ENCODE data around the gene ABCC3.

ABCC3 gene, protein sequence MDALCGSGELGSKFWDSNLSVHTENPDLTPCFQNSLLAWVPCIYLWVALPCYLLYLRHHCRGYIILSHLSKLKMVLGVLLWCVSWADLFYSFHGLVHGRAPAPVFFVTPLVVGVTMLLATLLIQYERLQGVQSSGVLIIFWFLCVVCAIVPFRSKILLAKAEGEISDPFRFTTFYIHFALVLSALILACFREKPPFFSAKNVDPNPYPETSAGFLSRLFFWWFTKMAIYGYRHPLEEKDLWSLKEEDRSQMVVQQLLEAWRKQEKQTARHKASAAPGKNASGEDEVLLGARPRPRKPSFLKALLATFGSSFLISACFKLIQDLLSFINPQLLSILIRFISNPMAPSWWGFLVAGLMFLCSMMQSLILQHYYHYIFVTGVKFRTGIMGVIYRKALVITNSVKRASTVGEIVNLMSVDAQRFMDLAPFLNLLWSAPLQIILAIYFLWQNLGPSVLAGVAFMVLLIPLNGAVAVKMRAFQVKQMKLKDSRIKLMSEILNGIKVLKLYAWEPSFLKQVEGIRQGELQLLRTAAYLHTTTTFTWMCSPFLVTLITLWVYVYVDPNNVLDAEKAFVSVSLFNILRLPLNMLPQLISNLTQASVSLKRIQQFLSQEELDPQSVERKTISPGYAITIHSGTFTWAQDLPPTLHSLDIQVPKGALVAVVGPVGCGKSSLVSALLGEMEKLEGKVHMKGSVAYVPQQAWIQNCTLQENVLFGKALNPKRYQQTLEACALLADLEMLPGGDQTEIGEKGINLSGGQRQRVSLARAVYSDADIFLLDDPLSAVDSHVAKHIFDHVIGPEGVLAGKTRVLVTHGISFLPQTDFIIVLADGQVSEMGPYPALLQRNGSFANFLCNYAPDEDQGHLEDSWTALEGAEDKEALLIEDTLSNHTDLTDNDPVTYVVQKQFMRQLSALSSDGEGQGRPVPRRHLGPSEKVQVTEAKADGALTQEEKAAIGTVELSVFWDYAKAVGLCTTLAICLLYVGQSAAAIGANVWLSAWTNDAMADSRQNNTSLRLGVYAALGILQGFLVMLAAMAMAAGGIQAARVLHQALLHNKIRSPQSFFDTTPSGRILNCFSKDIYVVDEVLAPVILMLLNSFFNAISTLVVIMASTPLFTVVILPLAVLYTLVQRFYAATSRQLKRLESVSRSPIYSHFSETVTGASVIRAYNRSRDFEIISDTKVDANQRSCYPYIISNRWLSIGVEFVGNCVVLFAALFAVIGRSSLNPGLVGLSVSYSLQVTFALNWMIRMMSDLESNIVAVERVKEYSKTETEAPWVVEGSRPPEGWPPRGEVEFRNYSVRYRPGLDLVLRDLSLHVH (N-terminal part only)

DNA sequence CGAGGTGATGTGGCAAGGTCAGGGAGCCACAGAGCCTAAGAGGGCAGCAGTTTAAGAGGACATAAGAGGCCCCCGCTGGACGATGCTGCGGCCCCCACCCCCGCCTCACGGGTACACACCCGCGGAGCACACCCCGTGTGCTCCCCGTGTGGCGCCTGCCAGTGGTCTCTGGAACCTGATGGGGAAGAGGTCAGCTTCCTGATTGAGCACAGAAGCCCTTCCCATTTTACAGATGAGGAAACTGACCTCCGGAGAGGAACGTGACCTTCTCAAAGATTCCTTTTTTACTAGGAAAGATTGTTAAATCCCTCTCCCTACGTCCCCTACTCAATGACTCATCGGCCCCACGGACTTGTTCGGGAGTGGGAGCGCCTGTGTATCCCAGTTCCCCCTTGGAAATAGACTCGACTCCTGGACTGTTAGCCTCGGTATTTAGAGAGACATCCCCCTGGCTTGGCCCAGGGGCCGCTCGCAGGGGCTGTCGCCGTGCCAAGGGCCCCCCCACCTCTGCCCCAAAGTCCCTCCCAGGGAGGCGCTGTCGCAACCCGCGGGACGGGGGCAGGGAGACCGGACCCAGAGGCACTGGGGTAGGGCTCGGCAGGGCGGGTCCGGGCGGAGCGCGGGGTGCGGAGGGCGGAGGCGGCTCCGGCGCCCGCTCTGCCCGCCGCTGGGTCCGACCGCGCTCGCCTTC, at the start of gene ABCC3:
ABCC3 (plus strand) TSS at position 658 of the 691 bp plus-strand sequence. CDS start 56 bp downstream, outside the sequence.
- DNase-seq (ENCODE audit: low spot score) = no peak

DNA sequence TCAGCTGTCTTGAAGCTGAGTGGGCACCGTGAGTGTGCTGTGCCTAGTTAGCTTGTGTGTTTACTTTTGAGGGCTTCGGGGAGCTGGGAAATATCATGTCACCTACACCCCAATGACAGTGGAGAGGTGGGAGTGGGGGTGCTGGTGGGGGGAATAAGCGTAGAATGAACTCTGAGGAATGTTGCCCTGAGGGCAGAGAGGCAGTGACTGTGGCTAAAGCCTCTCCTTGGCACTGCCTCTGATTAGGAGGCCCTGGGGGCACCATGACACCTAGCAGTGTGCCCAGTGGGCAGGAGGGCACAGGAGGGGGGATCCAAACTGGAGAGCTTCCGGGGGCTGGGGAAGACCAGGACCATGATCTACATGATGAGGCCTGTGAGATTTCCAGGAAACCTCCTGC, 49.3 kb upstream of the ABCC3 start:
- no peak for DNase-seq (ENCODE audit: low spot score)

DNA sequence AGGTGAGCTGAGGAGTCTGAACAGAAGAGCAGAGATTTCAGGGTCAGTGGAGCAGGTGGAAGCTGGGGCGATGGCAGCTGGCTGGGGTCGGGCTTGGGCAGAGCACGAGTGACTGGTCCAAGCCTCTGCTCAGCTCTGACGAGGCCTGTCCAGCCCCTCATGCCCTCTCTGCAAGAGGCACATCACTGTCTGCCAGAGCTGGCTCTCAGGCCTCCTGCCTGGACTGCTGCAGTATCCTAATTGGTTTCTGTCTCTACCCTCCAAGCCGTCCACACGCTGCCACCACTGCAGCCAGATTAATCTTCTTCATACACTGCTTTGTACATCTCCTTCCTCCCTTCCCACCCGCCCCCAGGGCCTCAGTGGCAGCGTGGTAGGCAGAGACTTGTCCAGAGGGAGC, 48.8 kb upstream of the ABCC3 start:
- no peak for DNase-seq (ENCODE audit: low spot score)

DNA sequence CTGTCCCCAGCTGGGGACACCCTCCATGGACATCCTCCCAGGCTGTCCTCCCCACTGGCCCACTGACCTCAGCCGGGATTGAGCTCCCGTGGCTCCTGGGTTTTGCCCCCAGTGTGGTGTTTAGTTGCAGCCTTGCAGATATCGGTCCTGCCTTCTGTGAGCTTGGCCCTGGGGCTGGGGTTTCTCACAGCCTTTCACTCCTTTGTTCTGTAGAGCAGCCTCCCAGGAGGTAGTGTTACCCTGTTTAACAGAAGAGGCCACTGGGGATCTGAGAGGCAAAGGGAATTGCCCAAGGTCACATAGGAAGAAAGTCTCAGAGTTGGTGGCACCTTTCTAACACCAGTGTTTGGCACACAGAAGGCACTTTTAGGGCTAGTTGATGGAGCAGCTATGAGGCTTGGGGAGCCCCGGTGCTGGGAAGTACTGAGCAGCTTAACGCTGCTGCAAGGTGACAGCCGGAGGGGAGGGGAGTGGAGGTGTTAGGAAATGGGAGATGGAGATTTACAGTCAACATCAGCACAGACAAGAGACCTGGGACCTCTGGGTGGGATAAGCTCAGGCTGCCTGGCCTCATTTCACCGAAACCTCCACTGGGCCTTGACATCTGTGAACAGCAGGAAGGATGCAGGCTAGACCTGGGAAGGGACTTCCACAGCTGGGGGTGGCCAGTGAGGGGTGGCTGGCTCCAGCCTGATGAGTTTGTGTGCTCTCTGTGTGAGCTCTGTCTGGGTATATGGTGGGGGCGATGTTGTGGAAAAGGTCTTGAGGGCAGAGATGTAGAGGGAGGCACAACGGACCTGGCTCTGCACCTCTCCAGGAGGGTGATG, 48.0 kb upstream of the ABCC3 start:
- DNase-seq (ENCODE audit: low spot score) = no peak

DNA sequence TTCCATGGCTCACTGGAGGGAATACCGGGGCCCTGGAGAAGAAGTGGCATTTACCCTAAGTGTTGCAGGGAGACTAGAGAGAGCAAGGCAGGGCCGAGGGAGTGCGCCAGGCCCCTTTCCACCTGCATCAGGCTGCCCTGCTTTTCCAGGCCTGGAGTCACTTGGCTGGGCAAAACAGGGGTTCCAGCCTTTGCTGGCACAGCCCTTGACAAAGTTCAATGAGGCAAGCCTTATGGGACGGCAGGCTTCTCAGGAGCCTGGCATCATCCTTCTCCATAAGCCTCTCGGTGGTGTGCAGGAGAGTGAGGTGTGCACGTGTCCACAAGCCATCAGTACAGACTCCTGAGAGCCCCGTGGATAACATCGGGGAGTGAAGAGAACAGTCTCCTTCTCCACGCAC, 47.1 kb upstream of the ABCC3 start:
- no peak for DNase-seq (ENCODE audit: low spot score)

DNA sequence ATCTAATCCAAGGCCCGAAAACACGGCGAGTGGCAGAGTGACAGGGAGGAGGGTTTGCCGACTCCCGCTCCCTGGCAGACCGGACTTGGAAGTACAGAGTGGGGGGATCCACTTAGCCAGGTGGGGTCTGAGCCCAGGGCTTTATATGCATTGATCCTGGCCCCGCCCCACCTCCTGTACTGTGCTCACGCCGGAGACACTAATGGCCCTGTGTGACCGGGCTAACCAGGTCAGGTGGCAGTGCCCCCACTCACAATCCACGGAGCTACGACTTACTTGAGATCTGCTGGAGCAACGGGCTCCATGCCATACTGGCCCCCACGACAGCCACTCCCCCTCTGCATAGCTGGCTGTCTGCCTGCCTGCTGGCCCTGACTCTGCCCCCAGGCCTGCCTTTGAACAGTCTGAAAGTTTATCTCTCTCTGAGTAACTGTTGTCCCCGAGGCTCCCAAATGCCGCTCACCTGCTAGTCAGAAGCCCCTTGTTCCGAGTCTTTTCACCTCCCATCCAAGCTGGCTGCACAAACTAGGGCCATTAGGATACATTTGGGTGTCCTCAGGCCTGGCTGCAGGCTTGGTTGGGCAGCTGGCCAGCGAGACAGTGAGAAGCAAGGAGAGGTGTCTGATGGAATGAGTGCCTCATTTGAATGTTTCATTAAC, 46.2 kb upstream of the ABCC3 start:
- DNase-seq (ENCODE audit: low spot score) = no peak

DNA sequence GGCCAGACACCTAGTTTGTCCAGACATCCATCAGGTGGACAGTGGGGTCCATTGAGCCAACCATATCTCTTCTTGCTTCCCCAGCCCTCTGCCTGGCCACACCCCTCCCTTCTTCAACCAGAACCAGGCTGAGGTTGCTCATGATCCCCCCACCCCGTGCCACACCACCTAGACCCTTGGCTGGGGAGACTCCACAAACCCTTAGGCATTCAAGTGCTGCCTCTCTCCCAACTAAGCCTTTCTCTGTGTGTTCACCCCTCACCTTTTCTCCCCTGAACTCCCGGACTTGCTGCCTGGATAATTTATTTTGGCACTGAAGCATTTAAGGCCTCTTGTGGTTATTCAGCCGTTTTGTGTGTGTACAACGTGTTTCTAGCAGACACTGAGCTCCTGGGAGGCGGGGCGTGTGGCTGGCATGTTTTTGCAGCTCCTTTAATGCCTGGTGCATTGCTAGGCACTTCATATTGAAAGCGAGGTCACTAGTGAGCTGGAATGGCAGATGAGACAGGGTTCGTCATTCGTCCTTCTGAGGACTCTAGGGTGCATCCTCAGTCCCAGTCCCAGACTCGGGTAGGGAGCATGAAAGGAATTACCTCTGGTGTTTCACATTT, 45.5 kb upstream of the ABCC3 start:
- DNase-seq (ENCODE audit: low spot score) = no peak

DNA sequence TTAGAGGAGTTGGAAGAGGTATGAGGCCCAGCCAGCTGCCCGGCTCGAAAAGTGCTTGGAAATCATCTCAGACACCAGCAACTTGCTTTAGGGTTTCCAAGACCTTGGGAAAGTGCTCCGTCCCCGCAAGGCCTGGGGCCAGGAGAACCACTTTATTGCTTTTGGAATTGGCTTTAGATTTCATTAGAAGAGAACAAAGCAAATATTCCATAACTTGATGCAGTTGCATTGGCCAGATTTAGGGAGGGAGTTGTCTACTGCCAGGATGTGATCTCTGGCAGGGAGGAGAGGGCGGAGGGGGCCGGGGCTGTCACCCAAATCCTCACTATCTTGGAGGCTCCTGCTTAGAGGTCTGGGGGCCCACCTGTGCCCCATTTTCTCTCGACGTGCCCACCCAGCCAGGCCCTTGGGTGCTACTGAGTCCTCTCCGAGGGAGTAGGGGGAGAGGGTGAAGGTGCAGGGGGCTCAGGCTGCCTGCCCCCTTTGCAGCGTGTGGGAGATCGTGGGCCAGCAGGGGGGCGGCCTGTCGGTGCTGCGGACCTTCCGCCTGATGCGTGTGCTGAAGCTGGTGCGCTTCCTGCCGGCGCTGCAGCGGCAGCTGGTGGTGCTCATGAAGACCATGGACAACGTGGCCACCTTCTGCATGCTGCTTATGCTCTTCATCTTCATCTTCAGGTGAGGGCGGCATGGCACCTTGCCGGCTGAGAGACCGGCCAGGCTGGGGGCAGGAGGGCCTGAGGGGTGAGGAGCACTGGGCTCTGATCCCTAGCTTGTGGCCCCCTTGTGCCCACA, 43.5 kb upstream of the ABCC3 start:
- DNase-seq (ENCODE audit: low spot score) = no peak

DNA sequence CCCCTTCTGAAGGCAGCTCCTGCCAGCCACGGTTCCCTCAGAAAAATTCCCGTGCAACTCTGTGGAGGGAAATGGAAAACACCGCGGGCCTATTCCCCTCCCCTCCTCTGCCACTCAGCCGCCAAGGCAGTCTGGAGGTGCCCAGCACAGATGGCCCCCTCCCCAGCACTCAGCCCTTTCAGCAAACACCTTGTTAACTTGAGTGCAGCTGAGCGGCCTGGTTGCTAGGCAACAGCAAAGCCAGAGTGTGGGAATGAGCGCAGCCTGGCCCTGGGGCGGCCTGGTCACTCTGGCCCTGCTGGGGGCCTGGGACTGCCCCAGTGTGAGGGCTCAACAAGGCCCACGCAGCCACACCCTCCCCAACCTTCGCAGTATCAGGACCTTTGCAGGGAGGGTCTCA, 41.4 kb upstream of the ABCC3 start:
- DNase-seq (ENCODE audit: low spot score) = no peak

DNA sequence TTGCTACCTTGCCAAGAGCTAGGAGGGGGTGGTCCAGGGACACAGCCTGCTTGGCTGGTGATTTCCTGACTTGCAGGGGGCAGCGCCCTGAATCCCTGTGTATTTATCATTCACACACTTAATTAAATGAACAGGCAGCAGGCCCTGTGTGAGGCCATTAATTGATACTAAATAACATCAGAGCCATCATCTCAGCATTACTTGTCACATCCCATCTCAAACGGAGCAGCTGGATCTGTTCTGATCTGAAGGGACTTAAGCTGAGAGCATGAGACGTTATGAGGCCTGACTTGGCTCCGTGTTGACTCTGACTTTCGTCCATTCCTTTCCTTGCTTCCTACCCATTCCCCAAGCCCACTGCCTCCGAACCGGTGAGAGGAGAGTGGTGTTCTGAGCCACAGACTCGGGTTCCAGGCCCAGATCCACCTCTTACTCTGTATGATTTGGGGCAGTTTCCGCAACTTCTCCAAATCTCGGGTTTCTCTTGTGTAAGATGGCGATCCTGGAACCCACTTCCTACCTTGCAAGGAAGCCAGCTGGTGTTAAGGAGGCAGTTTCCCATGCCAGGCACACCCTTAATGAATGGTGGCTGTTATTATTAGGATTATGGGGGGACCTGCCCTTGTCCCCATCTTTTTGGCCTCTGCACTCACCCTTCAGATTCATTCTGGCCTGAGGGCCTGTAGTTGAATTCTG, 40.4 kb upstream of the ABCC3 start:
- DNase-seq (ENCODE audit: low spot score) = no peak

DNA sequence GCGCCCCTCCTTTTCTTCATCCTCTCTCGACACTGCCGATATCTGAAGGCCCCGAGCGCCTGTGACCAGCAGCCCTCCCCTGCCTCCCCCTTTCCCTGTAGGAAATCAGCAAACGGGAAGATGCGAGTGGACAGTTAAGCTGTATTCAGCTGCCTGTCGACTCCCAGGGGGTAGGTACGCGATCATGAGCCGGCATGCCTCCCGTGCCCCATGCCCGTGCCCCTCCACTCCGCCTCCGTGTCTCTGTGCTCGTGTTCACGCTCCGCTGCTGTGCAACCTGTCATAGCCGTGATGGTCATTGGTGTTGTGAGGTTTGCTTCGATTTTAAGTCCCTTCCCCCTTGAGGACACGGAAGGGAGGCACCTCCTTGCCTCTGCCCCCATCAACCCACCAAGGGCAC, 39.8 kb upstream of the ABCC3 start:
- no peak for DNase-seq (ENCODE audit: low spot score)

DNA sequence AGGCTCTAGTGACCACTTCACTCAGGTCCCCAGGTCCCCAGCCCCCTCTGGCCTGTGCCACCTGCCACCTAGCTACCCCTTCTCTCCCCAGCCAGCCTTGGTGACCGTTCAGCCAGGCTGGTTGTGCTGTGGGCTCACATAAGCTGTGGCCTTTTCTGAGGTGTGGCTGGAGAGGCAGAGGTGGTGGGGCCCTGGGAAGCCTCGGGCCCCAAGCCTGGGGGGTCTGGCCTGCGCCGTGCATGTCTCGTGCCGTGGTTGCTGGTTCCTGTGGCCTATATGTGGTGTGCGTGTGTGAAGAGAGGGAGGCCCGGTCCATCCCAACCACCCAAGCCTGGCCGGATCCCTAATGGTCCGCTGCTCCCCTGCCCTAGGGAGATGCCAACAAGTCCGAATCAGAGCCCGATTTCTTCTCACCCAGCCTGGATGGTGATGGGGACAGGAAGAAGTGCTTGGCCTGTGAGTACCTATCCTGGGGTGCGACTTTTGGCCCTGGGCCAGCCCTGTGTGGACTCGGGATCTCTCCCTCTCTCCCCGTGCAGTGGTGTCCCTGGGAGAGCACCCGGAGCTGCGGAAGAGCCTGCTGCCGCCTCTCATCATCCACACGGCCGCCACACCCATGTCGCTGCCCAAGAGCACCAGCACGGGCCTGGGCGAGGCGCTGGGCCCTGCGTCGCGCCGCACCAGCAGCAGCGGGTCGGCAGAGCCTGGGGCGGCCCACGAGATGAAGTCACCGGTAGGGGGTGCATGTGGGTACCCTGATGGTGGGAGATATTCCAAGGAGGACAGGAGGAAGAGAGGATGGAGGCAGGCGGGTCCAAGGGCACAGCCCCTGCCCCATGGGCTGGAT, 38.3 kb upstream of the ABCC3 start:
- no peak for DNase-seq (ENCODE audit: low spot score)

DNA sequence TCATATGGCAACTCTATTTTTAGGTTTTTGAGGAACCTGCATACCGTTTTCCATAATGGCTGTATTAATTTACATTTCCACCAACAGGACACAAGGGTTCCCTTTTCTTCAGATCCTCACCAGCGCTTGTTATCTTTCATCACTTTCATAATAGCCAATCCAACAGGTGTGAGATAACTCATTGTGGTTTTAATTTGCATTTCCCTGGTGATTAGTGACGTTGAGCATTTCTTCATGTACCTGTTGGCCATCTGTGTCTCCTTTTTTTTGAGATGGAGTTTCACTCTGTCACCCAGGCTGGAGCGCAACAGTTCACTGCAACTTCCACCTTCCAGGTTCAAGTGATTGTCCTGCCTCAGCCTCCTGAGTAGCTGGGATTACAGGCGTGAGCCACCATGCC, 36.2 kb upstream of the ABCC3 start:
- DNase-seq (ENCODE audit: low spot score) = no peak

DNA sequence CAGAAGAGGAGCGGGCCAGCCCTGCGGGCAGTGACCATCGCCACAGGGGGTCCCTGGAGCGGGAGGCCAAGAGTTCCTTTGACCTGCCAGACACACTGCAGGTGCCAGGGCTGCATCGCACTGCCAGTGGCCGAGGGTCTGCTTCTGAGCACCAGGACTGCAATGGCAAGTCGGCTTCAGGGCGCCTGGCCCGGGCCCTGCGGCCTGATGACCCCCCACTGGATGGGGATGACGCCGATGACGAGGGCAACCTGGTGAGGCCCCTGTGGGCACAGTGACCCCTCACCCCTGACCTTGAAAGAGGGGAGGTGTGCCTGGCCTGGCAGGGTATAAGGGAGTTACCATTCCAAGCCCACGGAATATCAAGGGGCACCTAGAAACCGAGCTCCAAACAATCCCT, 35.1 kb upstream of the ABCC3 start:
- DNase-seq (ENCODE audit: low spot score) = no peak

DNA sequence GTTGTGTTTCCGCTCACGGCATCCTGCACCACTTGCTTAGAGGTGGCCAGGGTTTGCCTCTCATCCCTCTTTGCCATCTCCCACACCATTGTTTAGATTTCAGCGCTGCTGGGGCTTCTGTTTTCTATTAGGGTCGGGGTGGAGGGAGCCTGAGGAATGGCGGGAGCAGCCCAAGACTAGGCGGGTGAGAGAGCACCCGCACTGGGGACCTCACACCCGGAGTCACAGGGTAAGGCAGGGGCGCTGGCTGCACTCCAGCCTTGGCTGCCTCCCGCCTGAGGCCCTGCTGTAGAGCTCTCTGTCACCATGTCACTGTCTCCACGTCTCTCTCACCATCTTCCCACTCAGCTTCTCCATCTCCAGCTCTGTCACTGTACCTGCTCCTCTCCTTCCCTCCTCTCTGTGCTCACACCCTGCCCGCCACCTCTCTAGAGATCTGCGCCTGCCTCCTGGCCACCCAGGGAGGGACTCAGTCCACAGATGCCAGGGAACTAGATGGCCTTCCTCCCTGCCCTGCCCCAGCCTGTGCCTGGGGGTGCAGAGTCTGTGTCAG, 32.8 kb upstream of the ABCC3 start:
- DNase-seq (ENCODE audit: low spot score) = no peak

DNA sequence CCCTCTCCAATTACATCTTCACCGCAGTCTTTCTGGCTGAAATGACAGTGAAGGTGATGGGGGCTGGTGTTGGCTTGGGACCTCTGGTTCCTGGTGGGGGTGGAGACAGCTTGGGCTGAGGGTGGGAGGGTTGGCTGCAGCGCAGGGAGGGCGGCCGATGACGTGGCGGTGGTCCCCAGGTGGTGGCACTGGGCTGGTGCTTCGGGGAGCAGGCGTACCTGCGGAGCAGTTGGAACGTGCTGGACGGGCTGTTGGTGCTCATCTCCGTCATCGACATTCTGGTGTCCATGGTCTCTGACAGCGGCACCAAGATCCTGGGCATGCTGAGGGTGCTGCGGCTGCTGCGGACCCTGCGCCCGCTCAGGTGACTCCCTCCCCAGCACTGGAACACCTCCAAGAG, 31.8 kb upstream of the ABCC3 start:
- no peak for DNase-seq (ENCODE audit: low spot score)

DNA sequence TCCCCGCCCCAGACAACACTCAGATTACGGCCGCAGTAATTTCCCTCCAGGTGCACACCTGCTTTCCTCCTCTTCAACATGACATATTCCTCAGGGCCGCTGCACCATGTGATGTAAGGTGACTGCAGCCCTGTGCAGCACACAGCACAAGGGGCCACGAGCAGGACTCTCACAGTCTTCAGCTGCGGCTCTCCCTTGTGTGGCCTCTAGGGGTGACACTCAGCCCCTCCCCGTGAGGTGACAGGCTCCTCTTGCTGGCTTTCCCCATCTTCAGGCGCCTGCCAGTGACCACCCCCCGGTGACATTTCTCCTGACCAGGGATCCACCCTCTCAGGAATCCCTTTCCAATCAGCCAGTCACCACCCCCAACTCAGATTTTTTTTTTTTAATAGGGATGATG, 31.3 kb upstream of the ABCC3 start:
- no peak for DNase-seq (ENCODE audit: low spot score)

Data from COLO829 (cell line).